ENCODE data around the gene ZNF436.

- no peak for TF ChIP-seq PAX5 (IDR thresholded peaks at IDR 0.05; ENCODE audit: insufficient read depth, low read length, severe bottlenecking)
- TF ChIP-seq POLR2AphosphoS5 (IDR thresholded peaks at IDR 0.05; ENCODE audit: low read depth, low read length), result no peak
- no peak for TF ChIP-seq TAF1 (IDR thresholded peaks at IDR 0.05; ENCODE audit: low read depth, low read length)
- TF ChIP-seq POLR2A (IDR thresholded peaks at IDR 0.05; ENCODE audit: low read depth, low read length), result no peak
- TF ChIP-seq POU2F2 (IDR thresholded peaks at IDR 0.05; ENCODE audit: low read depth, low read length), result no peak
- no peak for TF ChIP-seq SPI1 (IDR thresholded peaks at IDR 0.05; ENCODE audit: low read depth, low read length)
These were observed 7.4 kb downstream of the ZNF436 start for GRCh38 chr1:23362218-23362713.

Measured in GM12891 (cell line).